NCI-H1417 treated with DMSO at 0.1 percent for 48 hours (cell line): ENCODE results near the gene ACP7.

Source experiments
- DNase-seq: peaks from one replicate; lab custom pipeline; 2025; lab: John Stamatoyannopoulos, UW

The ACP7 gene

GRCh38 chr19:39150235-39150634 is 66.1 kb downstream of the ACP7 start:
- no peak for DNase-seq

- no peak for DNase-seq
Observed at GRCh38 chr19:39150807-39151600, 66.8 kb downstream of the ACP7 start.

DNA sequence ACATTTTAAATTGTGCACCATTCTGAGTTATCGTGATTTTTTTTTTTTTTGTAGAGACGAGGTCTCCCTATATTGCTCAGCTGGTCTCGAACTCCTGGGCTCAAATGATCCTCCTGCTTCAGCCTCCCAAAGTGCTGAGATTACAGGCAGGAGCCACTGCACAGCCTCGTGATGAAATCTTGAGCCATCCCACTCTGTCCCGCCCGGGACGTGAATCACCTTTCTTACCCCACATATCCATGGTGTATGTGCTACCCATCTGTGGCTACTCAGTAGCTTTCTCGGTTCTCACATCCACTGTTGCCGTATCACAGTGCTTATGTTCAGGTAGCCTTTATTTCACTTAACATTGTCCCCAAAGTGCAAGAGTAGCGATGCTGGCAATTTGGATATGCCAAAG is 67.9 kb downstream of the ACP7 start:
- DNase-seq, result no peak

GRCh38 chr19:39154100-39154628 is 70.0 kb downstream of the ACP7 start:
- DNase-seq, result no peak

DNA sequence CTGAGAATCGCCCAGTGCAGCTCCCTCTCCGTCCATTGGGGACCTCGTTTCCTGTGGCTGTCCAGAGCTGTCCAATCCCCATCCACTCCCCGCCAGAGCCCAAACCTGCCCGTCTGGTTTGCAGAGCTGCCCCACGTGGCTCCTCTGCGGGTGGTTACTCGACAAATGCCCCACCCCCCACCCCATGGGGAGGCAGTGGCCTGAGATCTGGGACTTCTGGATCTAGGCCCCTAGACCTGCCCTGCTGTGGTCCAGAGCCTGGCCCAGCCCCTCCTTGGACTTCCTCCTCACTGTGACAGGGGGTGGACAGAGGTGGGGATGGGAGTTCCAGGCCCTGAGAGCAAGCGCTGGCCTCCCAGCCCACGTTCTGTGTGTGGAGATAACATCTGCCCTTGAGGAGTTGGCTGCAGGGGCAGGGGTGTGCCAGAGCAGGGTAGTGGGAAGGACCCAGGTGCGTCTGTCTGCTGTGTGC is 70.5 kb downstream of the ACP7 start:
- DNase-seq, result no peak

DNA sequence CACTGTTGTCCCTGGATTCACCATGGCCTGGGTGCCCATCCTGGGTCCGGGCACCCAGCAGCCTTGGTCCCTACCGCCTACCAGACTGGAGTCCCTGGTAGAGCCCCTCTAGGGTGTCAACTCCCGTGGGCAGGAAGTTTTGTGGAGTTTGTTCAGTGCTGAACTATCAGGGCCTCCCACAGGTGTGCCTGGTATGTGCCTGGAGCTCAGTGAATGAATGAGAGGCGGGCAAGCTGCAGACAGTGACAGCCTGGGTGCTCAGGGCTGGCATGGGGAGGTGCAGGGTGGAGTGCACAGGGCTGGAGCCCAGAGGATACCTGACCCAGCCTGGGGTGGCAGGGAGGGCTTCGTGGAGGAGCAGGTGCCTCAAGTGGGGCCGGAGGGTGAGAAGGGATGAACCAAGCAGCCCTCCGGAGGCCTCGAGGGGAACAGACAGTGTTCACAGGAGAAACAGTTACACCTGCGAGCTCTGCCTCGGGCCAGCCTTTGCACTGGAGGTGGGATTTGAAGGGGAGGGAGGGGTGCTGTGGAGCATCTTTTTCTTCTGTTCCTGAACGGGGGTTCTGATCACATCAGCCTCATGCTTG is 71.0 kb downstream of the ACP7 start:
- DNase-seq, result no peak

DNA sequence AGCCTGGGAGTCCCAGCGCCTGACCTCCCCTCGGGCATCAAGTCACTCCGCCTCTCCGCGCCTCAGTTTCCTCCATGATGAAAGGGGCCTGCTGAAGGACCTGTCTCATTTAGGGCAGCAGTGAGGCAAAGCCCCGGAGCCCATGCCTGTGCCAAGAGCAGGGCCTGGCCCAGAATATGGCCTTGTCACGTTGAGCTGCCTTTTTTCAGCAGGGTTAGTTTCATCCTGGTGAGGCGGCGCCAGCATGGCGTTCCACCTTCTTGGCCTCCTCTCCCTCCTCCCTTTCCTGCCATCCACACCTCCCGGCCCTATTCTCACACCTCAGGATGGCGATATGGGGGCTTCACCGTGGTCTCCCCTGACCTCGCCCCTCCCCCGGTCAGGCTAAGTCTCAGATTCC is 71.6 kb downstream of the ACP7 start:
- DNase-seq, result no peak

DNA sequence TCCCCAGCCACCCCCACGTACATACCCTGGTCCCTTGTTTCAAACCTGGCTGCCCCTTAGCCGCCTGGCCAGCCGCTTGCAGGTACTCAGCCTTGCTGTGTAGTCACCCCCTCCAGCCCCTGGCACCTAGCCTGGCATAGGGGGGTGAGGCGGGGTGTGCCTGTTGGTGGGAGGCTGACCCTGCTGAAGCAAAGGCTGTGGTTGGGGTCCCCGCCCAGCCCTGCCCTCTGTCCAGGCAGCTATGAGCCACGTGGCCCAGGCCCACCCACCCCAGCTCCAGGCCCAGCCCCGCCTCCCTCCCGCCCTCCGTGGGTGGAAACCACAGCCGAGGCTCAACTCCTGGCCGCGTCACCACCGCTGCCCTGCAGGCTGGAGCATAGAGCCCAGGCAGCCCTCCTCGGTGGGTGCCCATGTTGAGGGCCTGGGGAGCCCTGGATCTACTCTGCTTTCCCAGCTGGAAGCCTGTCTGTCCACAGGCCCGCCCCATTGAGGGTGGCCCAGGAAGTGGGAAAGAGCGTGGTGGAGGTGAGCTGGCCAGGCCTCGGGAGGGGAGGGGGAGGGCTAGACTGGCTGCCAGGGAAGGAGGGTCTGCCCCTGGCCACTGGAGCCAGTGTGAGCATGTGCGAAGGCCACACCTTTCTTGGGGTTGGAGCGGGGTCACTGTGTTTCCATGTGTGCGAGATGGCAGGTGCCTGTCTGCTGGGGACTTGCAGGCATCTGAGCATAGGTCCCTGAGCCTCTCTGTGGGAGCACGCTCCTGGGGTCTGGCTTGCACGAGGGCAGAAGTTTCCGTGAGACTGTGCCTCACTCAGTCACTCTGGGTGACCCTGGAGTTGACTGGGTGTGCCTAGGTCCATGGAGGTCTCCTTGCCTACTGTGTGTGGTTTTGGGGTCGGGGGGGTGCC is 72.4 kb downstream of the ACP7 start:
- DNase-seq, result no peak

- no peak for DNase-seq
Observed at GRCh38 chr19:39157275-39157996, 73.3 kb downstream of the ACP7 start.

- DNase-seq, result no peak
Observed at GRCh38 chr19:39157997-39158389, 73.8 kb downstream of the ACP7 start.

GRCh38 chr19:39158646-39159260 is 74.6 kb downstream of the ACP7 start:
- DNase-seq, result no peak

- no peak for DNase-seq
Observed at GRCh38 chr19:39160523-39160861, 76.3 kb downstream of the ACP7 start.
